Caco-2 (cell line): ENCODE data around the gene LRCH2. TPM values are rescaled to one million over a fixed set of nuclear protein-coding genes. Genes with fewer than 3 reads are reported as not detected.

Source experiments
- BruUV-seq: library from RNA; stranded (reverse); fragments of 400-500 nt; replicated peaks from 2 replicates; lab custom pipeline; 2021; lab: Mats Ljungman, UMichigan
- CTCF ChIA-PET: fragments of 300-600 bp; sonication (Branson Sonifier 250); formaldehyde crosslinking; loops from one replicate; lab custom pipeline; 2022; ENCODE audit warnings: antibody characterized with exemption; lab: Charles Lee
- POLR2A ChIA-PET: fragments of 300-600 bp; sonication (Branson Sonifier 250); formaldehyde crosslinking; loops from one replicate; lab custom pipeline; 2022; ENCODE audit warnings: antibody characterized with exemption; lab: Charles Lee
- DNase-seq, 2 experiments: peaks; one replicate each; pipeline versions ENCODE4 v3.0.0 to v3.0.0-alpha.2; 2020 to 2022
- H3K27me3 ChIP-seq: replicated peaks from 2 replicates; pipeline ENCODE4 v1.6.0; 2011; ENCODE audit warnings: low read length; ENCODE audit not compliant: control insufficient read depth, insufficient read depth
- H3K36me3 ChIP-seq: 2 replicates; pipeline ENCODE4 v1.5.1; 2011; ENCODE audit warnings: low read length; ENCODE audit not compliant: control insufficient read depth, insufficient read depth
- H3K4me1 ChIP-seq: fragments of 250-450 bp; sonication (Bioruptor Pico); 2 replicates; pipeline ENCODE4 v1.5.1; 2020; ENCODE audit warnings: mild to moderate bottlenecking
- H3K4me3 ChIP-seq: 2 replicates; pipeline ENCODE4 v1.5.1; 2011; ENCODE audit warnings: low read depth, mild to moderate bottlenecking, control low read depth, low read length
- H3K9me3 ChIP-seq: fragments of 250-450 bp; sonication (Bioruptor Pico); 2 replicates; pipeline ENCODE4 v1.5.1; 2020; ENCODE audit warnings: mild to moderate bottlenecking, moderate library complexity
- H3K27ac Mint-ChIP-seq: one replicate; pipeline ENCODE4 v1.8.0; 2022; ENCODE audit warnings: mixed read lengths; ENCODE audit not compliant: unreplicated experiment
- H3K27me3 Mint-ChIP-seq: one replicate; pipeline ENCODE4 v1.8.0; 2022; ENCODE audit warnings: mixed read lengths; ENCODE audit not compliant: insufficient read depth, unreplicated experiment
- H3K36me3 Mint-ChIP-seq: one replicate; pipeline ENCODE4 v1.8.0; 2022; ENCODE audit warnings: mild to moderate bottlenecking, mixed read lengths; ENCODE audit not compliant: insufficient read depth, unreplicated experiment
- H3K4me1 Mint-ChIP-seq: one replicate; pipeline ENCODE4 v1.8.0; 2022; ENCODE audit warnings: low read depth, mixed read lengths; ENCODE audit not compliant: unreplicated experiment
- H3K4me3 Mint-ChIP-seq: one replicate; pipeline ENCODE4 v1.8.0; 2022; ENCODE audit warnings: mild to moderate bottlenecking, moderate library complexity, mixed read lengths; ENCODE audit not compliant: unreplicated experiment
- H3K9me3 Mint-ChIP-seq: one replicate; pipeline ENCODE4 v1.8.0; 2022; ENCODE audit warnings: mixed read lengths; ENCODE audit not compliant: unreplicated experiment
- CTCF ChIP-seq, 2 experiments: fragments of 200-600 bp in 1 of 2; IDR thresholded peaks; 1 replicate in 1 of 2; 2 replicates in 1 of 2; pipeline versions ENCODE4 v1.5.1 to v1.8.0; 2011 to 2022; ENCODE audit warnings: antibody characterized with exemption in 1 of 2, control low read depth in 1 of 2, inconsistent platforms in 1 of 2, low read depth in 1 of 2, low read length in 1 of 2, mild to moderate bottlenecking in 1 of 2, moderate library complexity in 1 of 2; ENCODE audit not compliant: insufficient read depth in 1 of 2, severe bottlenecking in 1 of 2, unreplicated experiment in 1 of 2
- intact Hi-C: fragments of 100-400 bp; cut with micrococcal nuclease; formaldehyde crosslinking; loops from one replicate; pipeline ENCODE4 v1.10.0; 2022; ENCODE audit not compliant: unreplicated experiment
- total RNA-seq: library from RNA; stranded (reverse); gene quantifications from 2 replicates; pipeline ENCODE4 v1.2.3, GENCODE V29; 2022

The LRCH2 gene
- total RNA-seq, 1 experiment from 2014 or later = 0.18 TPM

GRCh38 chrX:115261148-115261547 lies 27.3 kb upstream of the LRCH2 start:
- H3K36me3 Mint-ChIP-seq = no peaks in the 10 kb centered on the region
- intact Hi-C loops = no loop called here
- no peak for DNase-seq
- no peak for TF ChIP-seq CTCF (IDR thresholded peaks at IDR 0.05; ENCODE audit: insufficient read depth in 1 of 2, low read depth in 1 of 2, low read length in 1 of 2, severe bottlenecking in 1 of 2, unreplicated experiment in 1 of 2)
- Histone ChIP-seq H3K27me3 (no peaks in the 10 kb centered on the region), H3K36me3 (no peaks in the 10 kb centered on the region), H3K4me3 (no peak overlapping the region), H3K4me1 (peaks cover 7% of the 10 kb centered on the region; the same call in 1 of the 2 replicates), H3K9me3 (no peaks in the 10 kb centered on the region)
- POLR2A ChIA-PET = no interaction called here
- CTCF ChIA-PET = no interaction called here
- H3K27ac Mint-ChIP-seq = no peak overlapping the region
- BruUV-seq = no TSS peak
- no peaks in the 10 kb centered on the region for H3K27me3 Mint-ChIP-seq
- H3K9me3 Mint-ChIP-seq = no peaks in the 10 kb centered on the region
- H3K4me1 Mint-ChIP-seq = peaks cover 15% of the 10 kb centered on the region
- H3K4me3 Mint-ChIP-seq = no peak overlapping the region

- Histone ChIP-seq H3K36me3 (no peaks in the 10 kb centered on the region), H3K9me3 (no peaks in the 10 kb centered on the region), H3K4me3 (no peak overlapping the region), H3K27me3 (no peaks in the 10 kb centered on the region), H3K4me1 (peaks cover 7% of the 10 kb centered on the region; the same call in 1 of the 2 replicates)
- no peaks in the 10 kb centered on the region for H3K36me3 Mint-ChIP-seq
- DNase-seq = no peak
- H3K9me3 Mint-ChIP-seq = no peaks in the 10 kb centered on the region
- intact Hi-C loops = no loop called here
- ChIA-PET POLR2A (no interaction called here), CTCF (no interaction called here)
- H3K4me3 Mint-ChIP-seq = no peak overlapping the region
- H3K27me3 Mint-ChIP-seq = no peaks in the 10 kb centered on the region
- peaks cover 15% of the 10 kb centered on the region for H3K4me1 Mint-ChIP-seq
- TF ChIP-seq CTCF (IDR thresholded peaks at IDR 0.05; ENCODE audit: insufficient read depth in 1 of 2, low read depth in 1 of 2, low read length in 1 of 2, severe bottlenecking in 1 of 2, unreplicated experiment in 1 of 2) = no peak
- no peak overlapping the region for H3K27ac Mint-ChIP-seq
- no TSS peak for BruUV-seq
These were observed 26.4 kb upstream of the LRCH2 start for GRCh38 chrX:115260330-115260729.

GRCh38 chrX:115259238-115259875 lies 25.5 kb upstream of the LRCH2 start:
- no peaks in the 10 kb centered on the region for H3K9me3 Mint-ChIP-seq
- intact Hi-C loops = no loop called here
- no peaks in the 10 kb centered on the region for H3K27me3 Mint-ChIP-seq
- ChIA-PET POLR2A (no interaction called here), CTCF (interaction anchor here (0.7 kb wide), 1 partner anchor 32 kb away, joined by 6 read pairs; no protein-coding TSS in a partner anchor)
- peaks cover 15% of the 10 kb centered on the region for H3K4me1 Mint-ChIP-seq
- Histone ChIP-seq H3K9me3 (no peaks in the 10 kb centered on the region), H3K27me3 (no peaks in the 10 kb centered on the region), H3K36me3 (no peaks in the 10 kb centered on the region), H3K4me3 (no peak overlapping the region), H3K4me1 (peaks cover 7% of the 10 kb centered on the region; the same call in 1 of the 2 replicates)
- H3K27ac Mint-ChIP-seq = no peak overlapping the region
- no peak for TF ChIP-seq CTCF (IDR thresholded peaks at IDR 0.05; ENCODE audit: insufficient read depth in 1 of 2, low read depth in 1 of 2, low read length in 1 of 2, severe bottlenecking in 1 of 2, unreplicated experiment in 1 of 2)
- peak; percentile 20 to 47 for DNase-seq
- H3K36me3 Mint-ChIP-seq = no peaks in the 10 kb centered on the region
- H3K4me3 Mint-ChIP-seq = peak overlapping the region; percentile 38
- no TSS peak for BruUV-seq
